ENCODE measurements around the gene HES6. TPM values are rescaled to one million over a fixed set of nuclear protein-coding genes. Genes with fewer than 3 reads are reported as not detected.

The HES6 gene
- total and polyA plus RNA-seq, 2 experiments from 2014 or later: 38.8 to 76.3 TPM

DNA sequence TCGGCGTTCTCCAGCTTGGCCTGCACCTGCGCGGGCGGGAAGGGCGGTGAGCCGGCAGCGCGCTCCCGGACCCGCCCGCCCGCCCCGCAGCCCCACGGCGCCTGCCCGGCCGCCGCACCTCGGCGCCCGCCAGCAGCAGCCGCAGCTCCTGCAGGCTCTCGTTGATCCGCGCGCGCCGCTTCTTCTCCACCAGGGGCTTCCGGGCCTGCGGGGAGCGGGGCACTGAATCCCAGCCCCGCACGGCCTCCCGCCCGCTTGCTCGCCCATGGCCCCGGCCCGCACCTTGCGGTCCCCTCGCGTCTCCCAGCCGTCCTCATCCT is 335 bp downstream of the HES6 start:
- Histone ChIP-seq H3K9me2 (ENCODE audit: insufficient read depth) (peaks cover 3% of the 10 kb centered on the region), H4K20me1 (replicated peaks; ENCODE audit: insufficient read depth) (peaks cover 6% of the 10 kb centered on the region; the same call in 1 of the 2 replicates), H3K27me3 (ENCODE audit: insufficient read depth) (peaks cover 64% of the 10 kb centered on the region), H3K79me2 (replicated peaks; ENCODE audit: insufficient read depth) (no peaks in the 10 kb centered on the region), H3K27ac (ENCODE audit: low read depth) (no peak overlapping the region), H2AFZ (no peak overlapping the region), H3K4me3 (peak overlapping the region; percentile 64), H3K4me2 (peak overlapping the region; percentile 74; the same call in 1 of the 2 replicates), H3K4me1 (ENCODE audit: insufficient read depth) (peaks cover 7% of the 10 kb centered on the region; the same call in 1 of the 2 replicates), H3K36me3 (ENCODE audit: insufficient read depth) (no peaks in the 10 kb centered on the region), H3F3A (replicated peaks; ENCODE audit: low read depth) (peaks cover 4% of the 10 kb centered on the region; the same call in 1 of the 2 replicates)
- Mint-ChIP-seq H3K36me3 (ENCODE audit: low read depth) (peaks cover 7% of the 10 kb centered on the region), H3K4me1 (peaks cover 20% of the 10 kb centered on the region), H3K4me3 (peak overlapping the region; percentile 33; the same call in 1 of the 3 replicates), H3K27me3 (ENCODE audit: insufficient read depth, low read depth, poor library complexity) (peaks cover 43% of the 10 kb centered on the region), H3K27ac (no peak overlapping the region), H3K9me3 (peaks cover 8% of the 10 kb centered on the region)
- DNase-seq (ENCODE audit: low spot score): peak; percentile 56
- no peak for TF ChIP-seq STAT1 (IDR thresholded peaks at IDR 0.05; ENCODE audit: unreplicated experiment)
- no peak for TF ChIP-seq CREB1 (CRISPR knock-in tag; IDR thresholded peaks at IDR 0.05; ENCODE audit: low read depth)
- no peak for TF ChIP-seq JUNB (IDR thresholded peaks at IDR 0.05; ENCODE audit: unreplicated experiment)
- no peak for ATAC-seq

- H3F3A ChIP-seq (replicated peaks; ENCODE audit: low read depth): peaks cover 4% of the 10 kb centered on the region; the same call in 1 of the 2 replicates
- TF ChIP-seq CREB1 (CRISPR knock-in tag; IDR thresholded peaks at IDR 0.05; ENCODE audit: low read depth) (peak; percentile 18; the same call in 1 of the 2 replicates), EZH2 (IDR thresholded peaks at IDR 0.05; ENCODE audit: low read depth, unreplicated experiment) (no peak), CTCF (conservative IDR thresholded peaks at IDR 0.05; ENCODE audit: low read depth in 2 of 2) (peak in 1 of 2 experiments; percentile 38; a peak in 3 of 4 replicates)
- H2AFZ ChIP-seq: no peak overlapping the region
- DNase-seq (ENCODE audit: low spot score) (peak; percentile 56), ATAC-seq (no peak)
- peaks cover 3% of the 10 kb centered on the region for H3K9me2 ChIP-seq (ENCODE audit: insufficient read depth)
- peaks cover 6% of the 10 kb centered on the region; the same call in 1 of the 2 replicates for H4K20me1 ChIP-seq (replicated peaks; ENCODE audit: insufficient read depth)
- H3K4me2 ChIP-seq: peak overlapping the region; percentile 64
- H3K4me3 ChIP-seq: peak overlapping the region; percentile 64; the same call in 1 of the 2 replicates
- H3K79me2 ChIP-seq (replicated peaks; ENCODE audit: insufficient read depth): no peaks in the 10 kb centered on the region
- H3K27ac Mint-ChIP-seq: no peak overlapping the region
- no peaks in the 10 kb centered on the region for H3K36me3 ChIP-seq (ENCODE audit: insufficient read depth)
- no peak overlapping the region for H3K27ac ChIP-seq (ENCODE audit: low read depth)
- H3K4me3 Mint-ChIP-seq: peak overlapping the region; percentile 62; the same call in 2 of the 3 replicates
- H3K27me3 ChIP-seq (ENCODE audit: insufficient read depth): peaks cover 64% of the 10 kb centered on the region
- peaks cover 7% of the 10 kb centered on the region; the same call in 1 of the 2 replicates for H3K4me1 ChIP-seq (ENCODE audit: insufficient read depth)
- peaks cover 7% of the 10 kb centered on the region for H3K36me3 Mint-ChIP-seq (ENCODE audit: low read depth)
- H3K9me3 Mint-ChIP-seq: peaks cover 8% of the 10 kb centered on the region
- H3K4me1 Mint-ChIP-seq: peaks cover 20% of the 10 kb centered on the region
- peaks cover 44% of the 10 kb centered on the region for H3K27me3 Mint-ChIP-seq (ENCODE audit: insufficient read depth, low read depth, poor library complexity)
These were observed 884 bp downstream of the HES6 start for GRCh38 chr2:238238766-238239542.

DNA sequence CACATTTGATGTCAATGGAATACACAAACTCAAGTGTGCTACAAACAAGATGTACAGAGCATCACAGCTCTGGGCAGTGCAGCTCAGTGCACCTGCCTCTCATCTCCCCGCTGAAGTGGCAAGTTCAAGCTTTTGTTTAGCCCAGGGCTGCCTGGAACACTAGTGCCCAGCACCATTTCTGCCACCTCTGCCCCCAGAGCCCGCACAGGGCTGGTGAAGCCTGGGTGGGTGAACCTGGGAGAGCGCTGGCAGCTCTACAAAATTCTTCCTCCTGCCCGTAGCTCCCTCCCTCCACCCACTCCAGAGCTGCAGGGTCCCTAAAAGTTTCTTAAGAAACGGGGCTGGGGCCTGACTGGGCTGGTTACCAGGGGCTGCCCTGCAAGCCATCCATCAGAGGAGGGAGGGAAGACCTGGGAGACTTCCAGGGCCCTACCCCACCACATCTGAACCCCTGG is 1.5 kb downstream of the HES6 start:
- Mint-ChIP-seq H3K36me3 (ENCODE audit: low read depth) (peaks cover 7% of the 10 kb centered on the region), H3K27ac (no peak overlapping the region), H3K27me3 (ENCODE audit: insufficient read depth, low read depth, poor library complexity) (peaks cover 42% of the 10 kb centered on the region), H3K4me1 (peaks cover 16% of the 10 kb centered on the region), H3K4me3 (peak overlapping the region; percentile 57), H3K9me3 (peaks cover 8% of the 10 kb centered on the region)
- Histone ChIP-seq H2AFZ (no peak overlapping the region), H3K36me3 (ENCODE audit: insufficient read depth) (no peaks in the 10 kb centered on the region), H3K4me1 (ENCODE audit: insufficient read depth) (peaks cover 4% of the 10 kb centered on the region; the same call in 1 of the 2 replicates), H3K4me2 (no peak overlapping the region), H4K20me1 (replicated peaks; ENCODE audit: insufficient read depth) (peaks cover 6% of the 10 kb centered on the region; the same call in 1 of the 2 replicates), H3K79me2 (replicated peaks; ENCODE audit: insufficient read depth) (no peaks in the 10 kb centered on the region), H3F3A (replicated peaks; ENCODE audit: low read depth) (peaks cover 4% of the 10 kb centered on the region; the same call in 1 of the 2 replicates), H3K27me3 (ENCODE audit: insufficient read depth) (peaks cover 64% of the 10 kb centered on the region), H3K9me2 (ENCODE audit: insufficient read depth) (peaks cover 3% of the 10 kb centered on the region), H3K27ac (ENCODE audit: low read depth) (no peak overlapping the region), H3K4me3 (peak overlapping the region; percentile 64; the same call in 1 of the 2 replicates)
- ATAC-seq: no peak
- DNase-seq (ENCODE audit: low spot score): no peak
- no peak for TF ChIP-seq EZH2 (IDR thresholded peaks at IDR 0.05; ENCODE audit: low read depth, unreplicated experiment)
- TF ChIP-seq EZH2phosphoT487 (IDR thresholded peaks at IDR 0.05; ENCODE audit: unreplicated experiment): no peak
- TF ChIP-seq STAT1 (IDR thresholded peaks at IDR 0.05; ENCODE audit: unreplicated experiment): no peak
- TF ChIP-seq ZNF114 (CRISPR knock-in tag; IDR thresholded peaks at IDR 0.05): no peak
- TF ChIP-seq JUNB (IDR thresholded peaks at IDR 0.05; ENCODE audit: unreplicated experiment): no peak

Measured in GM23338 (cell line).